Measurements from ENCODE around the gene CDK5. TPM values are rescaled to one million over a fixed set of nuclear protein-coding genes. Genes with fewer than 3 reads are reported as not detected.
A peak's percentile ranks its signal among the peaks of the same experiment; 100 is the strongest.
"Not testable (repeated sequence)": the region's sequence is repeated elsewhere in the genome, so short reads cannot be mapped to it uniquely, and the experiment has no call there.

CDK5 gene
- total RNA-seq, 4 donors from 2014 or later = 3.7 to 10.7 (median 5.9) TPM

DNA sequence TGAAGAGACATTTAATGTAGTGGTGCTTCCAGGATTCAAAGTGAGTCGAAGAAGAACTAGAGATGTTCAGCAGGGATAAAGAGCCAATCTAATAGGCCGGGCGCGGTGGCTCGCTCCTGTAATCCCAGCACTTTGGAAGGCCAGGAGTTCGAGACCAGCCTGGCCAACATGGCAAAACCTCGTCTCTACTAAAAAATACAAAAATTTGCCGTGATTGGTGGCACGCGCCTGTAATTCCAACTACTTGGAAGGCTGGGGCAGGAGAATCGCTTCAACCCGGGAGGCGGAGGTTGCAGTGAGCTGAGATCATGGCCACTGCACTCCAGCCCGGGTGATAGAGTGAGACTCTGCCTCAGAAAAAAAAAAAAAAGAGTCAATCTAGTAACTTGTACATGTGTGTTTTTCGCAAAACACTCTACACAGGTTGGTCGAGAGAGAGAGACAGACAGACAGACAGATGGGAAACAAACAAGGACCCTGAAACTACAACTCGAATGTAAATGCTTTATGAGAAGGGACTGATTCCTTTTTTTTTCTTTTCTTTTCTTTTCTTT lies 28.7 kb downstream of the CDK5 start:
- intact Hi-C loops (cut with DNase I; ENCODE audit: low total_unique reads) = loop anchor here (1.0 to 10.0 kb wide), 9 partner anchors 29 to 624 kb away; partner anchors contain the start of genes AGAP3, ASB10, FASTK and NUB1

DNA sequence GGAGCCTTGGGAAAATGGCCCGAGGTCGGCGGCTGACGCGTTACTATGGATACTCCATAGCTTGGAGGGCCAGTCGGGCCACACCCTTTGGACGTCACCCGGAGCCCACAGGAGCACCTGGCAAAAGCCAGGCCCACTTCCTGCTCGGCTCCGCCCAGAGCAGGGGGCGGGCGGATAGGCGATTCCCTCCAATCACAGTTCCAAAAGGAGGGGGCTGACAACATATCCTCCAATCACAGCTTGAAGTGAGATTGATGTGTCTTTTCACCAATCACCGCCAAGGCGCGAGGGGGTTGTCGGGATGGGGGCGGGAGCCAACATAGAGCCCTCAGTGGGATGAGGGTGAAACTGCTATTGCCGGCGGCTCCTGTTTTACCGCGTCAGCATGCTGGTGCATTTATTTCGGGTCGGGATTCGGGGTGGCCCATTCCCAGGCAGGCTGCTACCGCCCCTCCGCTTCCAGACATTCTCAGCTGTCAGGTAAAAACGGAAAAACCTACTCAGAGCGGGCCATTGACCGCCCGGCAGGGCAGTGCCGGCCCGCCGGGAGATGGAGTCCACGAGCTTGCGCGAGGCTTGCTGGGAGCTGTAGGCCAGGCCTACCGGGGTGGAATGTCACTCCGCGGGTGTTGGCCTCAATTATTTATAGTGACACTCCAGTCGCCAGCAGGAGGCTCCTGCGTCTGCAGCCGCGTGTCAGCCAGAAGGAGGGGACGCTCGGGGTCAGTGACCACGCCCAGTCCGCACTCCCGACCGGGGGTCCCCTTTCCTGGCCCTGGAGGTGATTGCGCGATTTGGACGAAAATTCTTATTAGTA lies 29.4 kb downstream of the CDK5 start, which contains the start of gene ABCB8:
Gene ABCB8, plus strand, starts transcription at position 320 of the 817 bp plus-strand sequence. Its CDS starts 66 bp downstream, at position 386.
- Histone ChIP-seq H3K4me1 (peaks cover 9 to 12% of the 10 kb centered on the region in 2 donors), H3K4me3 (peak within 1 kb of the TSS; percentile 66 to 82 (median 74)), H3K27me3 (no peaks in the 10 kb centered on the region), H3K36me3 (no peaks in the 10 kb centered on the region), H3K9me3 (no peaks in the 10 kb centered on the region), H3K27ac (peak within 1 kb of the TSS; percentile 87 to 94 (median 88))
- peak; percentile 79 to 83 for TF ChIP-seq POLR2A (IDR thresholded peaks at IDR 0.05)
- TF ChIP-seq, protein P1, sequence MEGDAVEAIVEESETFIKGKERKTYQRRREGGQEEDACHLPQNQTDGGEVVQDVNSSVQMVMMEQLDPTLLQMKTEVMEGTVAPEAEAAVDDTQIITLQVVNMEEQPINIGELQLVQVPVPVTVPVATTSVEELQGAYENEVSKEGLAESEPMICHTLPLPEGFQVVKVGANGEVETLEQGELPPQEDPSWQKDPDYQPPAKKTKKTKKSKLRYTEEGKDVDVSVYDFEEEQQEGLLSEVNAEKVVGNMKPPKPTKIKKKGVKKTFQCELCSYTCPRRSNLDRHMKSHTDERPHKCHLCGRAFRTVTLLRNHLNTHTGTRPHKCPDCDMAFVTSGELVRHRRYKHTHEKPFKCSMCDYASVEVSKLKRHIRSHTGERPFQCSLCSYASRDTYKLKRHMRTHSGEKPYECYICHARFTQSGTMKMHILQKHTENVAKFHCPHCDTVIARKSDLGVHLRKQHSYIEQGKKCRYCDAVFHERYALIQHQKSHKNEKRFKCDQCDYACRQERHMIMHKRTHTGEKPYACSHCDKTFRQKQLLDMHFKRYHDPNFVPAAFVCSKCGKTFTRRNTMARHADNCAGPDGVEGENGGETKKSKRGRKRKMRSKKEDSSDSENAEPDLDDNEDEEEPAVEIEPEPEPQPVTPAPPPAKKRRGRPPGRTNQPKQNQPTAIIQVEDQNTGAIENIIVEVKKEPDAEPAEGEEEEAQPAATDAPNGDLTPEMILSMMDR (IDR thresholded peaks at IDR 0.05 in 4 of 5, conservative IDR thresholded peaks at IDR 0.05 in 1 of 5) = peak; percentile 49 to 77 (median 66)
- intact Hi-C loops (cut with DNase I; ENCODE audit: low total_unique reads) = loop anchor here (1.0 to 10.0 kb wide), 9 partner anchors 30 to 624 kb away; partner anchors contain the start of genes AGAP3, ASB10, FASTK and NUB1
- ATAC-seq (peak; percentile 99 to 100), DNase-seq (peak; percentile 99 to 100)
- in situ Hi-C loops (cut with MboI; ENCODE audit: low sequenced_read_pairs in 4 of 4) = loop anchor here in 1 of 4 donors (10.0 kb wide), 1 partner anchor 76 kb away; no protein-coding TSS in a partner anchor

More for the DNA sequence above, 28.7 kb downstream of the CDK5 start:
- TF ChIP-seq, protein P1 (IDR thresholded peaks at IDR 0.05 in 4 of 5, conservative IDR thresholded peaks at IDR 0.05 in 1 of 5) = no peak
- TF ChIP-seq POLR2A (IDR thresholded peaks at IDR 0.05) = no peak
- in situ Hi-C loops (cut with MboI; ENCODE audit: low sequenced_read_pairs in 4 of 4) = loop anchor here in 1 of 4 donors (10.0 kb wide), 1 partner anchor 76 kb away; no protein-coding TSS in a partner anchor
- Histone ChIP-seq H3K27me3 (no peaks in the 10 kb centered on the region), H3K27ac (peak overlapping the region; percentile 87 to 94 (median 88)), H3K36me3 (no peaks in the 10 kb centered on the region), H3K4me3 (peak overlapping the region; percentile 66 to 82 (median 74)), H3K9me3 (no peaks in the 10 kb centered on the region), H3K4me1 (peaks cover 9 to 12% of the 10 kb centered on the region in 2 donors)
- DNase-seq = no peak
- ATAC-seq = peak in 1 of 2 donors; percentile 5

DNA sequence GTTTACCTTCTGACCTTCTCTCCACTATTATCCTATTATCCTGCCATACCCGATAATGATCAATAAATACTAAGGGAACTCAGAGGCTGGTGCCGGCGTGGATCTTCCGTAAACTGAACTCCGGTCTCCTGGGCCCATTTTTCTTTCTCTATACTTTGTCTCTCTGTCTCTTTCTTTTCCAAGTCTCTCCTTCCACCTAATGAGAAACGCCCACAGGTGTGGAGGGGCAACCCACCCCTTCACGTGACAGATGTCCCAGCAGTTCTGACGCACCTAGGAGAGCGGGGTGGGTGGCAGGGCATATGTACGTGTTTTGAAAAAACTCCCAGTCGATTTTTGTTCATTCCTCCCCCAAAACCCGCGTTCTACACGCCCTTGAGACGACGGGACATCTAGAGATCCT lies 30.0 kb downstream of the CDK5 start:
- Histone ChIP-seq H3K27ac (peak overlapping the region; percentile 87 to 94 (median 88)), H3K4me1 (peaks cover 9 to 12% of the 10 kb centered on the region in 2 donors), H3K4me3 (peak overlapping the region; percentile 54 to 81 (median 64))
- not testable (repeated sequence) for DNase-seq, H3K36me3 ChIP-seq, H3K9me3 ChIP-seq, ATAC-seq, H3K27me3 ChIP-seq
- intact Hi-C loops (cut with DNase I; ENCODE audit: low total_unique reads) = loop anchor here (1.0 to 10.0 kb wide), 9 partner anchors 31 to 623 kb away; partner anchors contain the start of genes AGAP3, ASB10, FASTK and NUB1
- in situ Hi-C loops (cut with MboI; ENCODE audit: low sequenced_read_pairs in 4 of 4) = loop anchor here in 1 of 4 donors (10.0 kb wide), 1 partner anchor 77 kb away; no protein-coding TSS in a partner anchor

DNA sequence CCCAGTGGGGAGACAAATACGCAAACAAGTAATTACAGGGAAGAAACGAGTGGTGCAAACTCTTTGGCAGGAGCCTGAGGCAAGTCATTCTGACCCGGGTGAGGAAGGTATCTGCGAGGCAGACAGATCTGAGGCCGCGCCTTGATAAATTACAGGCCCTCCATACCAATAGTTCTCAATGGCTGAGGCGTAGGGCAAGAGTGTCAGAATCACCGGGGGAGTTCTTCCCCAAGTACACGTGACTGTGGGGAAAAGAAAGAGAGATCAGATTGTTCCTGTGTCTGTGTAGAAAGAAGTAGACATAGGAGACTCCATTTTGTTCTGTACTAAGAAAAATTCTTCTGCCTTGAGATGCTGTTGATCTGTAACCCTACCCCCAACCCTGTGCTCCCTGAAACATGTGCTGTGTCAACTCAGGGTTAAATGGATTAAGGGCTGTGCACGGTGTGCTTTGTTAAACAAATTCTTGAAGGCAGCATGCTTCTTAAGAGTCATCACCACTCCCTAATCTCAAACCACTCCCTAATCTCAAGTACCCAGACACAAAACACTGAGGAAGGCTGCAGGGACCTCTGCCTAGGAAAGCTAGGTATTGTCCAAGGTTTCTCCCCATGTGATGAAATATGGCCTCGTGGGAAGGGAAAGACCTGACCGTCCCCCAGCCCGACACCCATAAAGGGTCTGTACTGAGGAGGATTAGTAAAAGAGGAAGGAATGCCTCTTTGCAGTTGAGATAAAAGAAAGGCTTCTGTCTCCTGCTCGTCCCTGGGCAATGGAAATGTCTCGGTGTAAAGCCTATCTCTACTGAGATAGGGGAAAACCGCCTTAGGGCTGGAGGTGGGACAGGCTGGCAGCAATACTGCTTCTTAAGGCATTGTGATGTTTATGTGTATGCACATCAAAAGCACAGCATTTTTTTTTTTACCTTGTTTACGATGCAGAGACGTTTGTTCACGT lies 30.6 kb downstream of the CDK5 start:
- DNase-seq, H3K27me3 ChIP-seq, ATAC-seq, H3K36me3 ChIP-seq, H3K9me3 ChIP-seq: not testable (repeated sequence)
- peak overlapping the region in 2 of 4 donors; percentile 61 to 81 for H3K4me3 ChIP-seq
- in situ Hi-C loops (cut with MboI; ENCODE audit: low sequenced_read_pairs in 4 of 4) = loop anchor here in 1 of 4 donors (10.0 kb wide), 1 partner anchor 78 kb away; no protein-coding TSS in a partner anchor
- peak overlapping the region in 3 of 4 donors; percentile 87 to 94 (median 89) for H3K27ac ChIP-seq
- peaks cover 9 to 12% of the 10 kb centered on the region in 2 donors for H3K4me1 ChIP-seq
- intact Hi-C loops (cut with DNase I; ENCODE audit: low total_unique reads) = loop anchor here (5.0 to 10.0 kb wide), 4 partner anchors 145 to 622 kb away; partner anchors contain the start of genes ASB10 and SMARCD3
